ENCODE data around the gene SNX15.

SNX15 gene

DNA sequence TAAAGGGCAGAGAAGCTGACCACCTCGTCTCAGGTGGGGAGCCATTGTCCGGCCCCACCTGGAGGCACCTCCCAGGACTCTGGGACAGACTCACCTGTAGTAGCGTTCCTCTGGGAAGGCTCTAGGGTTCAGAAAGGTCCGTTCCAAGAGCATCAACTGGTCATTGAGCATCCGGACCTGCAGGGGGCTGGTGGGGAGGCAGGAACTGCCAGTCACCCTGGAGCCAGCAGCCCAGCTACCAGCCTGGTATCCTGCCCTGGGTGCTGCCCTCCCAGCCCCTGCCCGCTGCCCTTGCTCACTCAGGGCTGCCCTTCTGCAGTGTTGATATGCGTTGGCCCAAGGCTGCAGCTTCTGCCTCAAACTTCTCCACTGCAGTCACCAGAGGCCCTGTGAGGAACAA is 18.5 kb downstream of the SNX15 start:
- no peak overlapping the region for H3K27ac ChIP-seq
- TF ChIP-seq ZFX (IDR thresholded peaks at IDR 0.05; ENCODE audit: borderline replicate concordance), result no peak
- TF ChIP-seq, protein P1, sequence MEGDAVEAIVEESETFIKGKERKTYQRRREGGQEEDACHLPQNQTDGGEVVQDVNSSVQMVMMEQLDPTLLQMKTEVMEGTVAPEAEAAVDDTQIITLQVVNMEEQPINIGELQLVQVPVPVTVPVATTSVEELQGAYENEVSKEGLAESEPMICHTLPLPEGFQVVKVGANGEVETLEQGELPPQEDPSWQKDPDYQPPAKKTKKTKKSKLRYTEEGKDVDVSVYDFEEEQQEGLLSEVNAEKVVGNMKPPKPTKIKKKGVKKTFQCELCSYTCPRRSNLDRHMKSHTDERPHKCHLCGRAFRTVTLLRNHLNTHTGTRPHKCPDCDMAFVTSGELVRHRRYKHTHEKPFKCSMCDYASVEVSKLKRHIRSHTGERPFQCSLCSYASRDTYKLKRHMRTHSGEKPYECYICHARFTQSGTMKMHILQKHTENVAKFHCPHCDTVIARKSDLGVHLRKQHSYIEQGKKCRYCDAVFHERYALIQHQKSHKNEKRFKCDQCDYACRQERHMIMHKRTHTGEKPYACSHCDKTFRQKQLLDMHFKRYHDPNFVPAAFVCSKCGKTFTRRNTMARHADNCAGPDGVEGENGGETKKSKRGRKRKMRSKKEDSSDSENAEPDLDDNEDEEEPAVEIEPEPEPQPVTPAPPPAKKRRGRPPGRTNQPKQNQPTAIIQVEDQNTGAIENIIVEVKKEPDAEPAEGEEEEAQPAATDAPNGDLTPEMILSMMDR (IDR thresholded peaks at IDR 0.05), result no peak

DNA sequence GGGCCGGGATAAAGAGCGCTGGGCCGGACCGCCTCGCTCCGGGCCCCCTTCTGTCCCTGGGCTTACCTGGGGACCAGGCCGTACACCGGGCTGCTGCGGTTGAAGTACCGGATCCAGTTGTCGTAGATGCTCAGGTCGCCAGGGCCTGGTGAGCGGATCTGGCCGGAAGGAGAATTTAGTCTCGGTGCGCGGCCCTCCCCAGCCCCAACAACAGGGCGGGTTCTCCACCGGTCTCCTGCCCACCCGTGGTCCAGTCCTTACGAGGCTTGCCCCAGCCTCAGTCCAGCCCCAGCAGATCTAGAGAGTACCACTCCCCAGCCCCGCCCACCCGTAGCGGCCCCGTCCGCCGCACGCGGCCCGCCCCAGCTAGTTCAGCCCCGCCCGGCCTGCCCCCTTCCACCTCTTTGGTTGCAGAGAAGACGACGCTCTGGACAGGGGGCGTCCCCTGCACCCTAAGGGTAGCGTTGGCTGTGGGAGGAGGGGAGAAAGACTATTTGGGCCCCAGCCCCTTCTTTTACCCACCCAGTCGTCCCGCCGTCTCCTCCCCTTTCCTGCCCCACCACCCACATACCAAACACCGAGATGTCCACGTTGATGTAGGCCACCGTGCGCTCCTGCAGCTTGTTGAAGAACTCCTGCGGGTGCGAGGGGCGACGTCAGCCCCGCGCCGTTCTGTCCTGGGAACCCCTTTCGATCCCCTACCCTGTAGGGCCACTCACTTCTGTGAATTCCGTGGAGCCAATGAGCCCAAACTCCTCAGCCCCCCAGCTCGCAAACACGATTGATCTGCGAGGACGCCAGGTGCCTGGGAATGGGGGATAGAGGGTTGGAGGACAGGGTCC is 20.6 kb downstream of the SNX15 start:
- TF ChIP-seq, protein P1 (IDR thresholded peaks at IDR 0.05), result no peak
- TF ChIP-seq ZFX (IDR thresholded peaks at IDR 0.05; ENCODE audit: borderline replicate concordance), result no peak
- H3K27ac ChIP-seq, result no peak overlapping the region

DNA sequence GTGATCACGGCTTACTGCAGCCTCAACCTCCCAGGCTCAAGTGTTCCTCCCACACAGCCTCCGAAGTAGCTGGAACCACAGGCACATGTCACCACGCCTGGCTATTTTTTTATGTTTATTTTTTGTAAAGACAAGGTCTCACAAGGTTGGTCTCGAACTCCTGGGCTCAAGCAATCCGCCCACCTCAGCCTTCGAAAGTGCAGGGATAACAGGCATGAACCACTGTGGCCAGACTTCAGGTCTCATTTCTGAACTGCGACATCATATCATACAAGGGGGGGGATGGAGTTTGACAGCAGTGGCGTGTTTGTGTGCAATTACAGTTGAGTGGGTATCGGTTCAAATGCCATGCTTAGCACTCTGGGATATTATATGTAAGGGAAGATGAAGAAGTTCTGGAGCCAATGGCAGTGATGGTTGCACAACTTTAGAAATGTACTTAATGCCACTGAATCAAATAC is 24.2 kb downstream of the SNX15 start:
- H3K27ac ChIP-seq, result no peak overlapping the region
- TF ChIP-seq ZFX (IDR thresholded peaks at IDR 0.05; ENCODE audit: borderline replicate concordance), result no peak
- TF ChIP-seq, protein P1 (IDR thresholded peaks at IDR 0.05), result no peak

DNA sequence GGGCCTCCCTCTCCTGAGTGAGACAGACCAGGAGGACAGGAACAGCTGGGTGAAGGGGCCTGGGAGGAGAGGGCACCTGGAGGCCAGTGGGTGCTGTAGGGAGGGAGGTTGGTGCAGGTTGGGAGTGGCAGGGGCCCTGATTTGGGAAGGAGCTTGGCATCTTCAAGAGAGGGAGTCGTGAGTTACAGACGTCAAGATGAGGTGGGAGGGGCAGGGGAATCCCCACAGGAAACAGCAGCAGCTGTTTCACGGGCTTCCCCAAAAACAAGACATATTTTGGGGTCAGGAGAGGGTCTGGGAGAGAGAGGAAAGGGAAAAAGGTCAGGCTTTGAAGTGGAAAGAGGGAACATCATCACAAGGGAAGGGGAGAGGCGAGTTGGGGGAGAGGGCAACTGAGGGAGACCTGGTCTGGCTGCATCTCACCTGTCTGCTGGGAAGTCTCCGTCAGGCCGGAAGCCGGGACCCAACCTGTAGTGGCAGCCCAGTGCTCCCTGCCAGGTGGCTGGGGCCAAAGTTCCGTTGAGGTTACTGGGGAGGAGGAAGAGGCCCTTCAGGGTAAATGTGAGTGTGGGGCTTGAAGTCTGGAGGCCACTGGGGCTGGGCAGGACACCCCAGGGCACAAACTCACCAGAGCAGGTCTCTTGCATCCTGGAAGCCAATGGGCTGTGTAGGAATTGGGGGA is 26.7 kb downstream of the SNX15 start:
- TF ChIP-seq ZFX (IDR thresholded peaks at IDR 0.05; ENCODE audit: borderline replicate concordance), result no peak
- TF ChIP-seq, protein P1 (IDR thresholded peaks at IDR 0.05), result no peak

DNA sequence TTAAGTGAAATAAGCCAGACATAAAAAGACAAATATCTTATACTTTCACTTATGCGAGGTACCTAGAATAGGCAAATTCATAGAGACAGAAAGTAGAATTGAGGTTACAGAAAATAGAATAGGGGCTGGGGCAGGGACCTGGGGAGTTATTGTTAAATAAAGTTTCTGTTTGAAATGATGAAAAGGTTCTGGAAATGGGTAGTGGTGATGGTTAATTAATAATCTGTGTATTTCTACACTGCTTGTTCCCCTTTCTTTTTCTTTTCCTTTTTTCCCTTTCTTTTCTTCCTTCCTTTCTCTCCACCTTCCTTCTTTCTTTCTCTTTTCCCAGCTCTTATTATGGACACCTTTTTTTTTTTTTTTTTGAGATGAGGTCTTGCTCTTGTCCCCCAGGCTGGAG is 28.3 kb downstream of the SNX15 start:
- no peak for TF ChIP-seq ZFX (IDR thresholded peaks at IDR 0.05; ENCODE audit: borderline replicate concordance)
- TF ChIP-seq, protein P1 (IDR thresholded peaks at IDR 0.05), result no peak
- H3K27ac ChIP-seq, result no peak overlapping the region

More for the DNA sequence above, 26.7 kb downstream of the SNX15 start:
- no peak overlapping the region for H3K27ac ChIP-seq

DNA sequence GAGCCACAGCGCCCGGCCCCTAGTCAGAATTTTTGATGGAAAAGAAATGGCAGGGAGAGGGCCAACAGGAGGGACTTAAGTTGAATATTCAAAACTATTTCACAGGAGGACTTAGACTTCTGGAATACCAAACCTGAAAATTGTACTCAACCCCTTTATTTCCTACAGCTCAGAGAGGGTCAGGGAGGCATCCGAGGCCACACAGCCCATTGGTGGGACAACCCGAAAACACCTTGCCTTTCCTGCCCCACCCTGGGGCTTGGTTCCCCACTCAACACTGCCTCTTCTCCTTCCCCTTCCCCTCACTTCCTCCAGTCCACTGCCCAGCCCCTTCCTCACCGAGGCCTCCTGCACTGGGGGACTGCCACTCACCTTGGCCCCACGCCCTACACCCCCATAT is 29.8 kb downstream of the SNX15 start:
- no peak overlapping the region for H3K27ac ChIP-seq
- no peak for TF ChIP-seq ZFX (IDR thresholded peaks at IDR 0.05; ENCODE audit: borderline replicate concordance)
- TF ChIP-seq, protein P1 (IDR thresholded peaks at IDR 0.05), result no peak

DNA sequence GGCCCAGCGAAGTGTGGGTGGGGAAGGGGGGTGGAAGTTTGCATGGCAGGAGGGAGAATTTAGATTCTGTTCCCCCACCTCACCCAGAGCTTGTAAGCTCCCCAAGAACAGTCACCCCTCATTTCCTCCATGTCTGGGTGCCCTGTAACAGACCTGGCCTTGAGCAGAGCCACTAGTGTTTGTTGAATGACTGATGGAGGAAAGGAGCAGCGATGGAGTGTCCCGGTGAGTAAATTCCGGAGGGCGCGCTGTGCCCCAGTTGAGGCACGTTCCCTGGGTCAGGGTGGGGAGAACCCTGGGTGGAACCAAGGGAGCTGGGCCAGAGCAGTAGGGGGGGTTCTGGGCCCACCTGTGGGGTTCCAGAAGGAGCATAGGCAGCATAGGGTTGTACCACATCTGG is 30.3 kb downstream of the SNX15 start:
- no peak overlapping the region for H3K27ac ChIP-seq

More for the DNA sequence above, 30.3 kb downstream of the SNX15 start:
- TF ChIP-seq, protein P1 (IDR thresholded peaks at IDR 0.05), result no peak
- TF ChIP-seq ZFX (IDR thresholded peaks at IDR 0.05; ENCODE audit: borderline replicate concordance), result no peak
